H1 (cell line): ENCODE measurements around the gene DHDDS.

Experiments
- CBX5 ChIP-seq: fragments of 300-800, 300-1000 bp; sonication (generic); IDR thresholded peaks from 2 replicates; pipeline ENCODE4 v1.7.1; 2016; ENCODE audit warnings: antibody characterized with exemption, low read length, low read depth
- CEBPB ChIP-seq: IDR thresholded peaks from 2 replicates; pipeline ENCODE4 v1.6.1; 2012; ENCODE audit warnings: low read depth, low read length
- HDAC2 ChIP-seq, 2 experiments: fragments of 300-600 bp in 1 of 2; sonication (generic) in 1 of 2; IDR thresholded peaks; 2 replicates each; pipeline ENCODE4 v1.6.1; 2011 to 2012; ENCODE audit warnings: low read depth in 2 of 2, low read length in 2 of 2, mild to moderate bottlenecking in 2 of 2, moderate library complexity in 2 of 2, borderline replicate concordance in 1 of 2, inconsistent platforms in 1 of 2
- HDAC6 ChIP-seq: IDR thresholded peaks from one replicate; pipeline ENCODE4 v1.7.1; 2012; ENCODE audit warnings: low read depth, mild to moderate bottlenecking, inconsistent platforms, low read length, moderate library complexity
- POLR2A ChIP-seq, 2 experiments: IDR thresholded peaks; 1 replicate in 1 of 2; 2 replicates in 1 of 2; pipeline ENCODE4 v1.6.1; 2011; ENCODE audit warnings: low read depth in 2 of 2, low read length in 2 of 2, mild to moderate bottlenecking in 2 of 2; ENCODE audit errors: control extremely low read depth in 1 of 2
- RAD21 ChIP-seq, 2 experiments: IDR thresholded peaks in 1 of 2; conservative IDR thresholded peaks in 1 of 2; 2 replicates each; pipeline ENCODE4 v1.6.1; 2011; ENCODE audit warnings: low read depth in 2 of 2, low read length in 2 of 2, improper control_type of control experiment in 1 of 2, inconsistent platforms in 1 of 2, mild to moderate bottlenecking in 1 of 2, moderate library complexity in 1 of 2
- SUZ12 ChIP-seq: fragments of 200-600 bp; sonication (generic); IDR thresholded peaks from 2 replicates; pipeline ENCODE4 v1.6.1; 2012; ENCODE audit warnings: mild to moderate bottlenecking, inconsistent platforms, low read length, moderate library complexity, mixed read lengths

DNA sequence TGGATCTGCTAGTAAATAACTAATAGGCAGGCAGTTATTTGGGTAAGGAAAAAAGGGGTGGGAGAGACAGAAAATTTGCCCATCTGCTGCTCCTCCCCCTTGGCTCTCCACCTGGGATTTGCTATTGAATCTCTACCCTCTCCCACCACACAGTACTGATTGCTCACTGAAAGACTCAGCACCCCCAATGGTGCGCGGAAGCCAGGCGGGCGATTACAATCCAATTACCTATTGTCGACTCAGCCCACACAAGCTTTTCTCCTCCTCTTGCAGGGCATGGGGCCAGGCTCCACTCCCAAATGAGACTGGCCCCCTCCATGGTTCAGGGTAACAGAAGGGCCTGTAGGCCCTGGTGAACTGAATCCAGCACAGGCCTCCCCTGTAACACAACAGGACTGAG, 37.4 kb downstream of the DHDDS start:
- TF ChIP-seq HDAC2 (IDR thresholded peaks at IDR 0.05; ENCODE audit: borderline replicate concordance in 1 of 2, low read depth in 2 of 2, low read length in 2 of 2) (no peak), RAD21 (IDR thresholded peaks at IDR 0.05 in 1 of 2, conservative IDR thresholded peaks at IDR 0.05 in 1 of 2; ENCODE audit: low read depth in 2 of 2, low read length in 2 of 2) (no peak), POLR2A (IDR thresholded peaks at IDR 0.05; ENCODE audit: control extremely low read depth in 1 of 2, low read depth in 2 of 2, low read length in 2 of 2) (no peak), SUZ12 (no peak), CEBPB (no peak), HDAC6 (no peak), CBX5 (no peak)
